SK-N-SH (cell line): ENCODE data around the gene PROSER2.

Experiments
- CTCF ChIP-seq: fragments of 200-600 bp; sonication (generic); IDR thresholded peaks from 2 replicates; pipeline ENCODE4 v1.6.1; 2017; ENCODE audit warnings: antibody characterized with exemption, mild to moderate bottlenecking, moderate library complexity
- EZH2phosphoT487 ChIP-seq: fragments of 200-600 bp; sonication (generic); IDR thresholded peaks from 2 replicates; pipeline ENCODE4 v1.6.1; 2017; ENCODE audit warnings: low read depth, mixed run types, mild to moderate bottlenecking, antibody characterized with exemption, moderate library complexity, borderline replicate concordance
- PBX3 ChIP-seq: IDR thresholded peaks from 2 replicates; pipeline ENCODE4; 2012
- REST ChIP-seq: IDR thresholded peaks from 2 replicates; pipeline ENCODE4 v1.6.1; 2012; ENCODE audit warnings: mild to moderate bottlenecking, low read depth, low read length, moderate library complexity
- TAF1 ChIP-seq: IDR thresholded peaks from 2 replicates; pipeline ENCODE4 v1.6.1; 2012; ENCODE audit warnings: low read depth, mild to moderate bottlenecking, low read length, moderate library complexity, borderline replicate concordance

GRCh38 chr10:11775412-11775811 lies 47.7 kb upstream of the PROSER2 start:
- TF ChIP-seq PBX3: no peak
- TF ChIP-seq EZH2phosphoT487: no peak
- no peak for TF ChIP-seq REST
- no peak for TF ChIP-seq CTCF
- TF ChIP-seq TAF1: no peak
